GM23338 (cell line): ENCODE measurements around the gene SPATA25. TPM values are rescaled to one million over a fixed set of nuclear protein-coding genes. Genes with fewer than 3 reads are reported as not detected.

ENCODE experiments used
- ATAC-seq: fragments of 200-7000 bp; cut with Tn5 transposase; 3 replicates; pipeline ENCODE4 v1.9.1; 2020
- DNase-seq: peaks from one replicate; pipeline ENCODE4 v3.0.0-alpha.2; 2015; ENCODE audit warnings: low spot score
- H2AFZ ChIP-seq: fragments of 200-600 bp; sonication (generic); 2 replicates; pipeline ENCODE4 v1.8.0; 2016; ENCODE audit warnings: antibody characterized with exemption, mild to moderate bottlenecking, moderate library complexity
- H3F3A ChIP-seq: fragments of 200-600 bp; sonication (generic); replicated peaks from 2 replicates; pipeline ENCODE4 v1.8.0; 2017; ENCODE audit warnings: antibody characterized with exemption, mixed run types, low read depth
- H3K27ac ChIP-seq: fragments of 200-600 bp; sonication (generic); 2 replicates; pipeline ENCODE4 v1.6.1; 2016; ENCODE audit warnings: low read depth
- H3K27me3 ChIP-seq: fragments of 200-600 bp; sonication (generic); 2 replicates; pipeline ENCODE4 v1.8.0; 2016; ENCODE audit warnings: mild to moderate bottlenecking, mixed run types, moderate library complexity; ENCODE audit not compliant: insufficient read depth
- H3K36me3 ChIP-seq: fragments of 200-600 bp; sonication (generic); 2 replicates; pipeline ENCODE4 v1.8.0; 2016; ENCODE audit warnings: mild to moderate bottlenecking; ENCODE audit not compliant: insufficient read depth
- H3K4me1 ChIP-seq: fragments of 200-600 bp; sonication (generic); 2 replicates; pipeline ENCODE4 v1.8.0; 2016; ENCODE audit warnings: mild to moderate bottlenecking, moderate library complexity; ENCODE audit not compliant: insufficient read depth
- H3K4me2 ChIP-seq: fragments of 200-600 bp; sonication (generic); 2 replicates; pipeline ENCODE4 v1.7.1; 2017; ENCODE audit warnings: mixed run types
- H3K4me3 ChIP-seq: fragments of 200-600 bp; sonication (generic); 2 replicates; pipeline ENCODE4 v1.6.1; 2016; ENCODE audit warnings: mixed run types
- H3K79me2 ChIP-seq: fragments of 200-600 bp; sonication (generic); replicated peaks from 2 replicates; pipeline ENCODE4 v1.8.0; 2017; ENCODE audit warnings: mild to moderate bottlenecking; ENCODE audit not compliant: insufficient read depth
- H3K9me2 ChIP-seq: fragments of 200-600 bp; sonication (generic); 2 replicates; pipeline ENCODE4 v1.8.0; 2017; ENCODE audit not compliant: insufficient read depth
- H4K20me1 ChIP-seq: fragments of 200-600 bp; sonication (generic); replicated peaks from 2 replicates; pipeline ENCODE4 v1.8.0; 2017; ENCODE audit warnings: mild to moderate bottlenecking; ENCODE audit not compliant: insufficient read depth
- H3K27ac Mint-ChIP-seq: 2 replicates; pipeline ENCODE4 v1.8.0; 2020; ENCODE audit warnings: inconsistent platforms, mild to moderate bottlenecking, moderate library complexity, mixed read lengths
- H3K27me3 Mint-ChIP-seq: 3 replicates; pipeline ENCODE4 v1.8.0; 2022; ENCODE audit warnings: low read depth, mild to moderate bottlenecking, moderate library complexity, mixed read lengths, inconsistent platforms; ENCODE audit not compliant: insufficient read depth, poor library complexity
- H3K36me3 Mint-ChIP-seq: 3 replicates; pipeline ENCODE4 v1.8.0; 2021; ENCODE audit warnings: low read depth, mild to moderate bottlenecking, inconsistent platforms, moderate library complexity, mixed read lengths
- H3K4me1 Mint-ChIP-seq: 3 replicates; pipeline ENCODE4 v1.8.0; 2020; ENCODE audit warnings: mild to moderate bottlenecking, inconsistent platforms, mixed read lengths
- H3K4me3 Mint-ChIP-seq: 3 replicates; pipeline ENCODE4 v1.8.0; 2021; ENCODE audit warnings: moderate library complexity, mild to moderate bottlenecking, inconsistent platforms, mixed read lengths
- H3K9me3 Mint-ChIP-seq: 3 replicates; pipeline ENCODE4 v1.8.0; 2020; ENCODE audit warnings: moderate library complexity, mild to moderate bottlenecking, inconsistent platforms, mixed read lengths
- CREB1 ChIP-seq: fragments of 250-450 bp; sonication (Bioruptor Pico); IDR thresholded peaks from 2 replicates; pipeline ENCODE4 v1.5.0; 2020; ENCODE audit warnings: low read depth, mild to moderate bottlenecking, moderate library complexity
- EZH2 ChIP-seq: fragments of 200-600 bp; sonication (generic); IDR thresholded peaks from one replicate; pipeline ENCODE4 v1.8.0; 2017; ENCODE audit warnings: antibody characterized with exemption, mild to moderate bottlenecking, low read depth; ENCODE audit not compliant: unreplicated experiment
- EZH2phosphoT487 ChIP-seq: fragments of 200-600 bp; sonication (generic); IDR thresholded peaks from one replicate; pipeline ENCODE4 v1.8.1; 2018; ENCODE audit warnings: antibody characterized with exemption; ENCODE audit not compliant: unreplicated experiment
- JUNB ChIP-seq: IDR thresholded peaks from one replicate; pipeline ENCODE4 v1.6.1; 2016; ENCODE audit warnings: antibody characterized with exemption; ENCODE audit not compliant: unreplicated experiment
- NANOG ChIP-seq: IDR thresholded peaks from 2 replicates; pipeline ENCODE4 v1.6.1; 2016; ENCODE audit warnings: antibody characterized with exemption, borderline replicate concordance
- POLR2AphosphoS5 ChIP-seq: IDR thresholded peaks from 2 replicates; pipeline ENCODE4 v1.6.1; 2016; ENCODE audit warnings: antibody characterized with exemption, low read depth
- STAT1 ChIP-seq: IDR thresholded peaks from one replicate; pipeline ENCODE4 v1.6.1; 2016; ENCODE audit warnings: antibody characterized with exemption; ENCODE audit not compliant: unreplicated experiment
- ZNF114 ChIP-seq: fragments of 250-450 bp; sonication (Bioruptor Pico); IDR thresholded peaks from 2 replicates; pipeline ENCODE4 v1.5.0; 2020; ENCODE audit warnings: mild to moderate bottlenecking, moderate library complexity
- ZNF331 ChIP-seq: fragments of 250-450 bp; sonication (Bioruptor Pico); IDR thresholded peaks from 2 replicates; pipeline ENCODE4 v1.5.0; 2020; ENCODE audit warnings: low read depth, mild to moderate bottlenecking, moderate library complexity
- polyA plus RNA-seq: library from polyadenylated mRNA; unstranded; fragments of >200 nt; fragmentation: Nextera tagmentation; extraction: Ambion mirVana; gene quantifications from 2 replicates; pipeline ENCODE4 v1.2.1, GENCODE V29; 2016
- total RNA-seq: library from RNA; depleted of rRNA; stranded (reverse); fragments of >200 nt; shearing (Covaris generic); gene quantifications from 2 replicates; pipeline ENCODE4 v1.2.3, GENCODE V29; 2014
- TF ChIP-seq, protein P1 (sequence below): IDR thresholded peaks from 2 replicates; pipeline ENCODE4 v1.6.1; 2016; ENCODE audit warnings: antibody characterized with exemption
- TF ChIP-seq, protein P2 (sequence below), 2 experiments: fragments of 200-600 bp in 1 of 2; sonication (generic) in 1 of 2; conservative IDR thresholded peaks; 2 replicates each; pipeline versions ENCODE4 v1.5.1 to v1.6.1; 2016 to 2017; ENCODE audit warnings: antibody characterized with exemption in 2 of 2, low read depth in 2 of 2, mild to moderate bottlenecking in 2 of 2, moderate library complexity in 1 of 2
- TF ChIP-seq, protein P3 (sequence below): IDR thresholded peaks from one replicate; pipeline ENCODE4 v1.6.1; 2018; ENCODE audit warnings: antibody characterized with exemption; ENCODE audit not compliant: unreplicated experiment
- TF ChIP-seq, protein P4 (sequence below): fragments of 250-450 bp; sonication (Bioruptor Pico); IDR thresholded peaks from 2 replicates; pipeline ENCODE4 v1.5.0; 2020; ENCODE audit warnings: mild to moderate bottlenecking, moderate library complexity

The SPATA25 gene
- total and polyA plus RNA-seq, 2 experiments from 2014 or later, result 7.5 TPM; not detected in 1

DNA sequence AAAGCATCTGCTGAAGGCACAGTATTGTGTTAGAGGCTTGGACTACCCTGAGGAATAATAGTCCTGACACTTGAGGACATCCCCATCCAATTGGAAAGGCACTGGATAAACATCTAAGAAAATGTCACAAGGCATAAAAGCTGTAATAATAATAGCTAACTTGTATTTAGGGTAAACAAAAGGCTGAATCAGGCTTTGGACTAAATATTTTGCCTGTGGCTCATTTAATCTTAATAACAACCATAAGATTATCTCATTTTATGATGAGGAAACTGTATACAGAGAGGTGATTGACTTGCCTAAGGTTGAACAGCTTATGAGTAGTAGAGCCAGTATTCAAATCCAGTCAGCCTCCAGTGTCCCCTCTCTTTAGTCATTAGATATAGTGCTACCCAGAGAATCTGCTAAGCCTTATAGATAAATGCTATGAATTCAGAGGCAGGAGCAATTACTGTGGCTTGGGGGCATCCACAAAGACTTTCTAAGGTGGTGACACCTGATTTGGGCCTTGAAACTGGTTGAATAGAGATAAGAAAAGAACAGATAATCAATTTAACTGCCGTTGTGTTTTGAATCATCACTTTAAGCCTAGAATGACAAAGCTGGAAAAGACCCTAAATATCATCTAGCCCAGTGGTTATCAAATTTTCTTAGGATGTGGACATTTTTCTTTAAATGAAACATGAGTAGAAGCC, 13.9 kb downstream of the SPATA25 start:
- ATAC-seq, result no peak
- Histone ChIP-seq H3K27me3 (no peaks in the 10 kb centered on the region), H4K20me1 (no peaks in the 10 kb centered on the region), H3K4me1 (no peaks in the 10 kb centered on the region), H3K4me2 (no peak overlapping the region), H3K27ac (no peak overlapping the region), H3K9me2 (no peaks in the 10 kb centered on the region), H3K36me3 (no peaks in the 10 kb centered on the region), H3F3A (no peaks in the 10 kb centered on the region), H3K79me2 (no peaks in the 10 kb centered on the region), H2AFZ (no peak overlapping the region), H3K4me3 (no peak overlapping the region)
- Mint-ChIP-seq H3K4me1 (no peaks in the 10 kb centered on the region), H3K9me3 (peaks cover 4% of the 10 kb centered on the region; the same call in 1 of the 3 replicates), H3K27ac (no peak overlapping the region), H3K36me3 (peaks cover 9% of the 10 kb centered on the region; the same call in 1 of the 3 replicates), H3K27me3 (peaks cover 5% of the 10 kb centered on the region), H3K4me3 (no peak overlapping the region)
- DNase-seq, result no peak
- TF ChIP-seq, protein P1, sequence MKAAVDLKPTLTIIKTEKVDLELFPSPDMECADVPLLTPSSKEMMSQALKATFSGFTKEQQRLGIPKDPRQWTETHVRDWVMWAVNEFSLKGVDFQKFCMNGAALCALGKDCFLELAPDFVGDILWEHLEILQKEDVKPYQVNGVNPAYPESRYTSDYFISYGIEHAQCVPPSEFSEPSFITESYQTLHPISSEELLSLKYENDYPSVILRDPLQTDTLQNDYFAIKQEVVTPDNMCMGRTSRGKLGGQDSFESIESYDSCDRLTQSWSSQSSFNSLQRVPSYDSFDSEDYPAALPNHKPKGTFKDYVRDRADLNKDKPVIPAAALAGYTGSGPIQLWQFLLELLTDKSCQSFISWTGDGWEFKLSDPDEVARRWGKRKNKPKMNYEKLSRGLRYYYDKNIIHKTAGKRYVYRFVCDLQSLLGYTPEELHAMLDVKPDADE, result no peak
- TF ChIP-seq EZH2phosphoT487, result no peak
- TF ChIP-seq NANOG, result no peak
- no peak for TF ChIP-seq CREB1 (CRISPR knock-in tag)
- TF ChIP-seq JUNB, result no peak
- TF ChIP-seq, protein P2, sequence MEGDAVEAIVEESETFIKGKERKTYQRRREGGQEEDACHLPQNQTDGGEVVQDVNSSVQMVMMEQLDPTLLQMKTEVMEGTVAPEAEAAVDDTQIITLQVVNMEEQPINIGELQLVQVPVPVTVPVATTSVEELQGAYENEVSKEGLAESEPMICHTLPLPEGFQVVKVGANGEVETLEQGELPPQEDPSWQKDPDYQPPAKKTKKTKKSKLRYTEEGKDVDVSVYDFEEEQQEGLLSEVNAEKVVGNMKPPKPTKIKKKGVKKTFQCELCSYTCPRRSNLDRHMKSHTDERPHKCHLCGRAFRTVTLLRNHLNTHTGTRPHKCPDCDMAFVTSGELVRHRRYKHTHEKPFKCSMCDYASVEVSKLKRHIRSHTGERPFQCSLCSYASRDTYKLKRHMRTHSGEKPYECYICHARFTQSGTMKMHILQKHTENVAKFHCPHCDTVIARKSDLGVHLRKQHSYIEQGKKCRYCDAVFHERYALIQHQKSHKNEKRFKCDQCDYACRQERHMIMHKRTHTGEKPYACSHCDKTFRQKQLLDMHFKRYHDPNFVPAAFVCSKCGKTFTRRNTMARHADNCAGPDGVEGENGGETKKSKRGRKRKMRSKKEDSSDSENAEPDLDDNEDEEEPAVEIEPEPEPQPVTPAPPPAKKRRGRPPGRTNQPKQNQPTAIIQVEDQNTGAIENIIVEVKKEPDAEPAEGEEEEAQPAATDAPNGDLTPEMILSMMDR (conservative IDR thresholded peaks at IDR 0.05; ENCODE audit: low read depth in 2 of 2), result no peak
- no peak for TF ChIP-seq EZH2
- TF ChIP-seq, protein P3, sequence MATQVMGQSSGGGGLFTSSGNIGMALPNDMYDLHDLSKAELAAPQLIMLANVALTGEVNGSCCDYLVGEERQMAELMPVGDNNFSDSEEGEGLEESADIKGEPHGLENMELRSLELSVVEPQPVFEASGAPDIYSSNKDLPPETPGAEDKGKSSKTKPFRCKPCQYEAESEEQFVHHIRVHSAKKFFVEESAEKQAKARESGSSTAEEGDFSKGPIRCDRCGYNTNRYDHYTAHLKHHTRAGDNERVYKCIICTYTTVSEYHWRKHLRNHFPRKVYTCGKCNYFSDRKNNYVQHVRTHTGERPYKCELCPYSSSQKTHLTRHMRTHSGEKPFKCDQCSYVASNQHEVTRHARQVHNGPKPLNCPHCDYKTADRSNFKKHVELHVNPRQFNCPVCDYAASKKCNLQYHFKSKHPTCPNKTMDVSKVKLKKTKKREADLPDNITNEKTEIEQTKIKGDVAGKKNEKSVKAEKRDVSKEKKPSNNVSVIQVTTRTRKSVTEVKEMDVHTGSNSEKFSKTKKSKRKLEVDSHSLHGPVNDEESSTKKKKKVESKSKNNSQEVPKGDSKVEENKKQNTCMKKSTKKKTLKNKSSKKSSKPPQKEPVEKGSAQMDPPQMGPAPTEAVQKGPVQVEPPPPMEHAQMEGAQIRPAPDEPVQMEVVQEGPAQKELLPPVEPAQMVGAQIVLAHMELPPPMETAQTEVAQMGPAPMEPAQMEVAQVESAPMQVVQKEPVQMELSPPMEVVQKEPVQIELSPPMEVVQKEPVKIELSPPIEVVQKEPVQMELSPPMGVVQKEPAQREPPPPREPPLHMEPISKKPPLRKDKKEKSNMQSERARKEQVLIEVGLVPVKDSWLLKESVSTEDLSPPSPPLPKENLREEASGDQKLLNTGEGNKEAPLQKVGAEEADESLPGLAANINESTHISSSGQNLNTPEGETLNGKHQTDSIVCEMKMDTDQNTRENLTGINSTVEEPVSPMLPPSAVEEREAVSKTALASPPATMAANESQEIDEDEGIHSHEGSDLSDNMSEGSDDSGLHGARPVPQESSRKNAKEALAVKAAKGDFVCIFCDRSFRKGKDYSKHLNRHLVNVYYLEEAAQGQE, result no peak
- TF ChIP-seq ZNF331 (CRISPR knock-in tag), result no peak
- TF ChIP-seq, protein P4, sequence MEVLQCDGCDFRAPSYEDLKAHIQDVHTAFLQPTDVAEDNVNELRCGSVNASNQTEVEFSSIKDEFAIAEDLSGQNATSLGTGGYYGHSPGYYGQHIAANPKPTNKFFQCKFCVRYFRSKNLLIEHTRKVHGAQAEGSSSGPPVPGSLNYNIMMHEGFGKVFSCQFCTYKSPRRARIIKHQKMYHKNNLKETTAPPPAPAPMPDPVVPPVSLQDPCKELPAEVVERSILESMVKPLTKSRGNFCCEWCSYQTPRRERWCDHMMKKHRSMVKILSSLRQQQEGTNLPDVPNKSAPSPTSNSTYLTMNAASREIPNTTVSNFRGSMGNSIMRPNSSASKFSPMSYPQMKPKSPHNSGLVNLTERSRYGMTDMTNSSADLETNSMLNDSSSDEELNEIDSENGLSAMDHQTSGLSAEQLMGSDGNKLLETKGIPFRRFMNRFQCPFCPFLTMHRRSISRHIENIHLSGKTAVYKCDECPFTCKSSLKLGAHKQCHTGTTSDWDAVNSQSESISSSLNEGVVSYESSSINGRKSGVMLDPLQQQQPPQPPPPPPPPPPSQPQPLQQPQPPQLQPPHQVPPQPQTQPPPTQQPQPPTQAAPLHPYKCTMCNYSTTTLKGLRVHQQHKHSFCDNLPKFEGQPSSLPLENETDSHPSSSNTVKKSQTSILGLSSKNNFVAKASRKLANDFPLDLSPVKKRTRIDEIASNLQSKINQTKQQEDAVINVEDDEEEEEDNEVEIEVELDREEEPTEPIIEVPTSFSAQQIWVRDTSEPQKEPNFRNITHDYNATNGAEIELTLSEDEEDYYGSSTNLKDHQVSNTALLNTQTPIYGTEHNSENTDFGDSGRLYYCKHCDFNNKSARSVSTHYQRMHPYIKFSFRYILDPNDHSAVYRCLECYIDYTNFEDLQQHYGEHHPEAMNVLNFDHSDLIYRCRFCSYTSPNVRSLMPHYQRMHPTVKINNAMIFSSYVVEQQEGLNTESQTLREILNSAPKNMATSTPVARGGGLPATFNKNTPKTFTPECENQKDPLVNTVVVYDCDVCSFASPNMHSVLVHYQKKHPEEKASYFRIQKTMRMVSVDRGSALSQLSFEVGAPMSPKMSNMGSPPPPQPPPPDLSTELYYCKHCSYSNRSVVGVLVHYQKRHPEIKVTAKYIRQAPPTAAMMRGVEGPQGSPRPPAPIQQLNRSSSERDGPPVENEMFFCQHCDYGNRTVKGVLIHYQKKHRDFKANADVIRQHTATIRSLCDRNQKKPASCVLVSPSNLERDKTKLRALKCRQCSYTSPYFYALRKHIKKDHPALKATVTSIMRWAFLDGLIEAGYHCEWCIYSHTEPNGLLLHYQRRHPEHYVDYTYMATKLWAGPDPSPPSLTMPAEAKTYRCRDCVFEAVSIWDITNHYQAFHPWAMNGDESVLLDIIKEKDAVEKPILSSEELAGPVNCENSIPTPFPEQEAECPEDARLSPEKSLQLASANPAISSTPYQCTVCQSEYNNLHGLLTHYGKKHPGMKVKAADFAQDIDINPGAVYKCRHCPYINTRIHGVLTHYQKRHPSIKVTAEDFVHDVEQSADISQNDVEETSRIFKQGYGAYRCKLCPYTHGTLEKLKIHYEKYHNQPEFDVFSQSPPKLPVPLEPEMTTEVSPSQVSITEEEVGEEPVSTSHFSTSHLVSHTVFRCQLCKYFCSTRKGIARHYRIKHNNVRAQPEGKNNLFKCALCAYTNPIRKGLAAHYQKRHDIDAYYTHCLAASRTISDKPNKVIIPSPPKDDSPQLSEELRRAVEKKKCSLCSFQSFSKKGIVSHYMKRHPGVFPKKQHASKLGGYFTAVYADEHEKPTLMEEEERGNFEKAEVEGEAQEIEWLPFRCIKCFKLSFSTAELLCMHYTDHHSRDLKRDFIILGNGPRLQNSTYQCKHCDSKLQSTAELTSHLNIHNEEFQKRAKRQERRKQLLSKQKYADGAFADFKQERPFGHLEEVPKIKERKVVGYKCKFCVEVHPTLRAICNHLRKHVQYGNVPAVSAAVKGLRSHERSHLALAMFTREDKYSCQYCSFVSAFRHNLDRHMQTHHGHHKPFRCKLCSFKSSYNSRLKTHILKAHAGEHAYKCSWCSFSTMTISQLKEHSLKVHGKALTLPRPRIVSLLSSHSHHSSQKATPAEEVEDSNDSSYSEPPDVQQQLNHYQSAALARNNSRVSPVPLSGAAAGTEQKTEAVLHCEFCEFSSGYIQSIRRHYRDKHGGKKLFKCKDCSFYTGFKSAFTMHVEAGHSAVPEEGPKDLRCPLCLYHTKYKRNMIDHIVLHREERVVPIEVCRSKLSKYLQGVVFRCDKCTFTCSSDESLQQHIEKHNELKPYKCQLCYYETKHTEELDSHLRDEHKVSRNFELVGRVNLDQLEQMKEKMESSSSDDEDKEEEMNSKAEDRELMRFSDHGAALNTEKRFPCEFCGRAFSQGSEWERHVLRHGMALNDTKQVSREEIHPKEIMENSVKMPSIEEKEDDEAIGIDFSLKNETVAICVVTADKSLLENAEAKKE, result no peak
- TF ChIP-seq ZNF114, result no peak
- TF ChIP-seq POLR2AphosphoS5, result no peak
- TF ChIP-seq STAT1, result no peak
